ENCODE data around the gene BTBD9. TPM values are rescaled to one million over a fixed set of nuclear protein-coding genes. Genes with fewer than 3 reads are reported as not detected.

The BTBD9 gene
- total and polyA plus RNA-seq, 9 of the 15 experiments (the other 6 are each of a cell fraction or from before 2014, with no cell fraction given): 0.08 to 1.6 (median 0.58) TPM

GRCh38 chr6:38192011-38192410 is 447.7 kb downstream of the BTBD9 start (continued):
- TF ChIP-seq ZBTB1 (CRISPR knock-in tag; IDR thresholded peaks at IDR 0.05; ENCODE audit: borderline replicate concordance, low read depth) (no peak), SMAD3 (CRISPR knock-in tag; conservative IDR thresholded peaks at IDR 0.05) (no peak), CBX5 (IDR thresholded peaks at IDR 0.05; ENCODE audit: borderline replicate concordance, low read depth) (no peak), E2F4 (CRISPR knock-in tag; IDR thresholded peaks at IDR 0.05; ENCODE audit: low read depth) (no peak), CBX3 (IDR thresholded peaks at IDR 0.05; ENCODE audit: borderline replicate concordance in 1 of 2, low read length in 2 of 2) (no peak), ZBED1 (IDR thresholded peaks at IDR 0.05) (no peak), CREBBP (IDR thresholded peaks at IDR 0.05; ENCODE audit: low read depth, low read length) (no peak)

- peaks cover 34 to 56% of the 10 kb centered on the region in 2 experiments for H3K27me3 ChIP-seq (ENCODE audit: control insufficient read depth in 2 of 2, insufficient read depth in 2 of 2, low read length in 2 of 2)
- BruUV-seq (replicated peaks): no TSS peak
- no peaks in the 10 kb centered on the region for H3K9me3 ChIP-seq (replicated peaks; ENCODE audit: control insufficient read depth, insufficient read depth, low read depth, low read length)
- H3K4me1 ChIP-seq (replicated peaks in 1 of 2; ENCODE audit: control insufficient read depth in 2 of 2, insufficient read depth in 2 of 2, low read length in 2 of 2): no peaks in the 10 kb centered on the region
- H3K79me2 ChIP-seq (ENCODE audit: control insufficient read depth, insufficient read depth, low read length): no peaks in the 10 kb centered on the region
- ATAC-seq (no peak), FAIRE-seq (no peak), DNase-seq (ENCODE audit: extremely low read depth in 1 of 4, low spot score in 3 of 4) (no peak)
- no peak overlapping the region for H3K4me2 ChIP-seq (ENCODE audit: insufficient read depth, low read length)
- intact Hi-C loops (cut with micrococcal nuclease): no loop called here
- POLR2A ChIA-PET: no interaction called here
- in situ Hi-C loops (cut with MboI): no loop called here
- no peak overlapping the region for H3K4me3 ChIP-seq
- H3K9me1 ChIP-seq (ENCODE audit: control insufficient read depth, insufficient read depth, low read length): no peaks in the 10 kb centered on the region
- whole genome bisulfite sequencing (ENCODE audit: insufficient coverage, low coverage, missing lambda C conversion rate): under 1% methylated on average over 9 of the region's 9 CpGs
- H3K9ac ChIP-seq (ENCODE audit: insufficient read depth in 1 of 2, low read depth in 2 of 2, low read length in 2 of 2): no peak overlapping the region
- CTCF ChIA-PET (ENCODE audit: low intra/inter-chr PET ratio): no interaction called here
- no peak overlapping the region for H3K27ac ChIP-seq (ENCODE audit: extremely low read depth, low read depth, low read length)
- H3K36me3 ChIP-seq (ENCODE audit: control insufficient read depth, insufficient read depth, low read length): no peaks in the 10 kb centered on the region
- no peak overlapping the region for H2AFZ ChIP-seq (ENCODE audit: low read depth, low read length)
- H4K20me1 ChIP-seq (replicated peaks; ENCODE audit: control insufficient read depth, insufficient read depth, low read length): peaks cover 12% of the 10 kb centered on the region
- TF ChIP-seq MAFF (IDR thresholded peaks at IDR 0.05; ENCODE audit: low read length) (no peak), HLTF (IDR thresholded peaks at IDR 0.05) (no peak), HDGF (IDR thresholded peaks at IDR 0.05) (no peak), ZKSCAN8 (CRISPR knock-in tag; IDR thresholded peaks at IDR 0.05) (no peak), TEAD1 (CRISPR knock-in tag; IDR thresholded peaks at IDR 0.05) (no peak), NKRF (IDR thresholded peaks at IDR 0.05; ENCODE audit: borderline replicate concordance) (no peak), RBM39 (optimal IDR thresholded peaks at IDR 0.05; ENCODE audit: low read depth, low read length) (no peak)
Measured at GRCh38 chr6:38191418-38191817, 448.3 kb downstream of the BTBD9 start.
